Transverse colon (tissue), 4 donors: ENCODE results near the gene BET1. TPM values are rescaled to one million over a fixed set of nuclear protein-coding genes. Genes with fewer than 3 reads are reported as not detected.

ENCODE experiments used
- DNase-seq: peaks from one replicate; pipeline ENCODE4 v3.0.0-alpha.2; 2019
- H3K27ac ChIP-seq, 4 donors: fragments of 200-600 bp; sonication (generic); 2 replicates each; pipeline ENCODE4 v1.5.1; 2016 to 2018; ENCODE audit warnings: inconsistent platforms in 4 of 4
- H3K27me3 ChIP-seq: fragments of 200-600 bp; sonication (generic); 2 replicates; pipeline ENCODE4 v1.5.1; 2017; ENCODE audit warnings: inconsistent platforms
- H3K36me3 ChIP-seq, 4 donors: fragments of 200-600 bp; sonication (generic); 2 replicates each; pipeline ENCODE4 v1.5.1; 2017 to 2019; ENCODE audit warnings: inconsistent platforms in 4 of 4
- H3K4me1 ChIP-seq, 4 donors: fragments of 200-600 bp; sonication (generic); 2 replicates each; pipeline ENCODE4 v1.5.1; 2017 to 2020; ENCODE audit warnings: inconsistent platforms in 4 of 4
- H3K4me3 ChIP-seq, 4 donors: fragments of 200-600 bp; sonication (generic); 1 replicate in 1 of 4; 2 replicates in 3 of 4; pipeline versions ENCODE4 v1.5.1 to v1.6.1; 2017 to 2019; ENCODE audit warnings: inconsistent platforms in 4 of 4
- H3K9me3 ChIP-seq, 2 donors: fragments of 200-600 bp; sonication (generic); 2 replicates each; pipeline ENCODE4 v1.5.1; 2017 to 2019; ENCODE audit warnings: inconsistent platforms in 2 of 2
- EP300 ChIP-seq: sonication (generic); formaldehyde crosslinking; IDR thresholded peaks from one replicate; pipeline ENCODE4 v1.6.1; 2017; ENCODE audit warnings: antibody characterized with exemption, low read depth
- POLR2A ChIP-seq: fragments of 450-650 bp; IDR thresholded peaks from one replicate; pipeline ENCODE4 v1.6.1; 2016; ENCODE audit warnings: antibody characterized with exemption, mild to moderate bottlenecking, moderate library complexity
- POLR2AphosphoS5 ChIP-seq, 3 donors: sonication (generic); formaldehyde crosslinking; IDR thresholded peaks; one replicate each; pipeline ENCODE4 v1.6.1; 2016; ENCODE audit warnings: antibody characterized with exemption in 3 of 3
- WGBS, 2 donors: methylation state at CpG; one replicate each; pipeline ENCODE4 v1.1.5; 2018; ENCODE audit warnings: low coverage in 1 of 2; 5-methylcytosine and 5-hydroxymethylcytosine counted together
- in situ Hi-C, 4 donors: fragments of 200-750 bp; cut with MboI; loops; one replicate each; pipeline versions ENCODE4 v1.15.0 to v1.15.1; 2017; ENCODE audit warnings: low sequenced_read_pairs in 3 of 4, low pct_ligation_motif_present in 1 of 4, low pct_unique_long_range_greater_than_20kb in 1 of 4
- intact Hi-C: fragments of 100-400 bp; cut with DNase I; formaldehyde crosslinking; loops from one replicate; pipeline ENCODE4 v1.15.1; 2023; ENCODE audit warnings: low total_unique reads
- total RNA-seq, 4 donors: library from RNA; depleted of rRNA; stranded (reverse); fragments of >200 nt; gene quantifications; one replicate each; pipeline ENCODE4 v1.1.0, GENCODE V29; 2016
- TF ChIP-seq, protein P1 (sequence below), 5 experiments: fragments of 200-600 bp in 3 of 5; fragments of 450-650 bp in 2 of 5; sonication (generic) in 3 of 5; IDR thresholded peaks; 1 replicate in 2 of 5; 2 replicates in 3 of 5; pipeline ENCODE4 v1.5.1; 2016 to 2017; ENCODE audit warnings: antibody characterized with exemption in 5 of 5, inconsistent platforms in 3 of 5, mild to moderate bottlenecking in 2 of 5, moderate library complexity in 1 of 5

Gene BET1
- total RNA-seq, 4 donors from 2014 or later: 15.7 to 28.9 (median 21.2) TPM

DNA sequence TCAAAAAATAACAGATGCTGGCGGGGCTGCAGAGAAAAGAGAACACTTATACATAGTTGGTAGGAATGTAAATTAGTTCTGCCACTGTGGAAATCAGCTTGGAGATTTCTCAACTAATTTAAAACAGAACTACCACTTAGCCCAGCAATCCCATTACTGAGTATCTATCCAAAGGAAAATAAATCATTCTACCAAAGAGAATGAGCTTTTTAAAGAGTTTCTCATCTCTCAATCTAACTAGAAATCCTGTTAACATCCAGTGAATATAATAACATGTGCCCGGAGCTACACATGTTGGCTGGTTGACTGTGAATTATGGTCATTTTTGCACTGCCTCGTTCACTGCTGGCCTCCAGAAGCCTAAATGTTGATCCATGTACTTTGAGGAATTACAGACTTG is 39.3 kb downstream of the BET1 start:
- WGBS, 2 donors: 72 to 76% methylated on average over 3 of the region's 3 CpGs
- H3K36me3 ChIP-seq: no peaks in the 10 kb centered on the region
- no peak for TF ChIP-seq POLR2A
- no peak for TF ChIP-seq POLR2AphosphoS5 (IDR thresholded peaks at IDR 0.05)
- TF ChIP-seq, protein P1, sequence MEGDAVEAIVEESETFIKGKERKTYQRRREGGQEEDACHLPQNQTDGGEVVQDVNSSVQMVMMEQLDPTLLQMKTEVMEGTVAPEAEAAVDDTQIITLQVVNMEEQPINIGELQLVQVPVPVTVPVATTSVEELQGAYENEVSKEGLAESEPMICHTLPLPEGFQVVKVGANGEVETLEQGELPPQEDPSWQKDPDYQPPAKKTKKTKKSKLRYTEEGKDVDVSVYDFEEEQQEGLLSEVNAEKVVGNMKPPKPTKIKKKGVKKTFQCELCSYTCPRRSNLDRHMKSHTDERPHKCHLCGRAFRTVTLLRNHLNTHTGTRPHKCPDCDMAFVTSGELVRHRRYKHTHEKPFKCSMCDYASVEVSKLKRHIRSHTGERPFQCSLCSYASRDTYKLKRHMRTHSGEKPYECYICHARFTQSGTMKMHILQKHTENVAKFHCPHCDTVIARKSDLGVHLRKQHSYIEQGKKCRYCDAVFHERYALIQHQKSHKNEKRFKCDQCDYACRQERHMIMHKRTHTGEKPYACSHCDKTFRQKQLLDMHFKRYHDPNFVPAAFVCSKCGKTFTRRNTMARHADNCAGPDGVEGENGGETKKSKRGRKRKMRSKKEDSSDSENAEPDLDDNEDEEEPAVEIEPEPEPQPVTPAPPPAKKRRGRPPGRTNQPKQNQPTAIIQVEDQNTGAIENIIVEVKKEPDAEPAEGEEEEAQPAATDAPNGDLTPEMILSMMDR (IDR thresholded peaks at IDR 0.05): no peak
- TF ChIP-seq EP300: no peak
- no peaks in the 10 kb centered on the region for H3K4me1 ChIP-seq
- no peak overlapping the region for H3K27ac ChIP-seq
- no peaks in the 10 kb centered on the region for H3K27me3 ChIP-seq
- no peak overlapping the region for H3K4me3 ChIP-seq
- DNase-seq: no peak
- in situ Hi-C loops: no loop called here
- intact Hi-C loops: no loop called here
- H3K9me3 ChIP-seq: no peaks in the 10 kb centered on the region

DNA sequence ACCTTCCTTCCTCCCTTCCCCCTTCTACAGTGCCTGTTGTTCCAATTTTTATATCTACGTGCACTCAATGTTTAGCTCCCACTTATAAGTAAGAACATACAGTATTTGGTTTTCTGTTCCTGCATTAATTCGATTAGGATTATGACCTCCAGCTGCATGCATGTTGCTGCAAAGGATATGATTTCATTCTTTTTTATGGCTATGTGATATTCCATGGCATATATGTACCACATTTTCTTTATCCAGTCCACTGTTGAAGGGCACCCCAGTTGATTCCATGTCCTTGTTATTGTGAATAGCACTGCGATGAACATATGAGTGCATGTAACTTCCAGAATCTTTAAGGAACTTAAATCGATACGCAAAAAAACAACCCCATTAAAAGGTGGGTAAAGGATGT is 39.9 kb downstream of the BET1 start:
- TF ChIP-seq, protein P1 (IDR thresholded peaks at IDR 0.05): no peak
- no peak for TF ChIP-seq POLR2A
- TF ChIP-seq EP300: no peak
- no peak for TF ChIP-seq POLR2AphosphoS5 (IDR thresholded peaks at IDR 0.05)
- Histone ChIP-seq H3K4me3 (no peak overlapping the region), H3K9me3 (no peaks in the 10 kb centered on the region), H3K27ac (no peak overlapping the region), H3K27me3 (no peaks in the 10 kb centered on the region), H3K4me1 (no peaks in the 10 kb centered on the region), H3K36me3 (no peaks in the 10 kb centered on the region)
- in situ Hi-C loops (no loop called here), intact Hi-C loops (no loop called here)
- DNase-seq: no peak
- WGBS, 2 donors: 90 to 97% methylated on average over 5 of the region's 5 CpGs

DNA sequence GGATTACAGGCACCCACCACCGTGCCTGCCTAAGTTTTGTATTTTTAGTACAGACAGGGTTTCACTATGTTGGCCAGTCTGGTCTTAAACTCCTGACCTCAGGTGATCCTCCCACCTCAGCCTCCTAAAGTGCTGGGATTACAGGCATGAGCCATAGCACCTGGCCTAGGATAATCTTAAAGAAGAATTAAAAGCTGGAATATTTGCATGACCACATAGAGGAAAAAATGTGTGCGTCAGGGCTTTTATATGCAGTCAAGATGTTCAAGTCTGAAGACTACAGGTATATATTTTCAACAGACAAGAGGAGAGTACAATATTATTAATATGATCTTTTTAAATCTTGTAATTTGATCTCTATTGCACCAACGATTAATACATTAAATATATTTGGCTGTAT is 43.2 kb downstream of the BET1 start:
- no peaks in the 10 kb centered on the region for H3K36me3 ChIP-seq
- WGBS, 2 donors: 85 to 86% methylated on average over 2 to 3 of the region's 3 CpGs
- no peak overlapping the region for H3K4me3 ChIP-seq
- H3K27me3 ChIP-seq: no peaks in the 10 kb centered on the region
- TF ChIP-seq EP300 (no peak), POLR2A (no peak)
- in situ Hi-C loops: no loop called here
- intact Hi-C loops: no loop called here
- no peaks in the 10 kb centered on the region for H3K4me1 ChIP-seq
- no peak for DNase-seq
- H3K9me3 ChIP-seq: no peaks in the 10 kb centered on the region
- H3K27ac ChIP-seq: no peak overlapping the region

GRCh38 chr7:93958651-93959050 is 45.5 kb downstream of the BET1 start:
- H3K27me3 ChIP-seq: no peaks in the 10 kb centered on the region
- no peak overlapping the region for H3K4me3 ChIP-seq
- no peaks in the 10 kb centered on the region for H3K4me1 ChIP-seq
- intact Hi-C loops (no loop called here), in situ Hi-C loops (no loop called here)
- H3K9me3 ChIP-seq: no peaks in the 10 kb centered on the region
- H3K36me3 ChIP-seq: no peaks in the 10 kb centered on the region
- WGBS, 2 donors: 79 to 81% methylated on average over 3 of the region's 3 CpGs
- H3K27ac ChIP-seq: no peak overlapping the region
- no peak for DNase-seq
- no peak for TF ChIP-seq POLR2A
- no peak for TF ChIP-seq EP300
- no peak for TF ChIP-seq POLR2AphosphoS5 (IDR thresholded peaks at IDR 0.05)
- TF ChIP-seq, protein P1 (IDR thresholded peaks at IDR 0.05): no peak

GRCh38 chr7:93958216-93958615 is 45.9 kb downstream of the BET1 start:
- H3K9me3 ChIP-seq: no peaks in the 10 kb centered on the region
- no peak overlapping the region for H3K27ac ChIP-seq
- in situ Hi-C loops (no loop called here), intact Hi-C loops (no loop called here)
- no peak overlapping the region for H3K4me3 ChIP-seq
- no peaks in the 10 kb centered on the region for H3K36me3 ChIP-seq
- H3K4me1 ChIP-seq: no peaks in the 10 kb centered on the region
- 87 to 89% methylated on average over 3 of the region's 3 CpGs for WGBS, 2 donors
- H3K27me3 ChIP-seq: no peaks in the 10 kb centered on the region
- TF ChIP-seq, protein P1 (IDR thresholded peaks at IDR 0.05): no peak
- TF ChIP-seq POLR2A (no peak), EP300 (no peak), POLR2AphosphoS5 (IDR thresholded peaks at IDR 0.05) (no peak)
- no peak for DNase-seq
